Measurements from ENCODE around the gene NHLRC4.

Gene NHLRC4

DNA sequence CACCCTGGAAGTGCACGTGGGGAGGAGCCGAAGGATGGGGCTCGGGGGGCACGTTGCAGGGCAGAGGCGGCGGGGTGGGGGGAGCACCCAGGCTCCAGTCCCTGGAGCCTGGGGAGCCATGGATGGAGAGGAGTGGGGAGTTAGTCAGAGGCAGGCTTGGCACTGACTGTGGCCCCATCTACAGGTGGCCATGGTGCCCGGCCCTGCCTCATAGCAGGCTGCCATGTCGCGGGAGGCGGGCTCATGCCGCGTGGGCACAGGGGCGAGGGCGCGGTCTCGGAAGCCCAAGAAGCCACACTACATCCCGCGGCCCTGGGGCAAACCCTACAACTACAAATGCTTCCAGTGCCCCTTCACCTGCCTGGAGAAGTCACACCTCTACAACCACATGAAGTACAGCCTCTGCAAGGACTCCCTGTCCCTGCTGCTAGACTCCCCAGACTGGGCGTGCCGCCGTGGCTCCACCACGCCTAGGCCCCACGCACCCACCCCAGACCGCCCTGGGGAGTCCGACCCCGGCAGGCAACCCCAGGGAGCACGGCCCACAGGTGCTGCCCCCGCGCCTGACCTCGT lies 3.6 kb upstream of the NHLRC4 start:
- TF ChIP-seq, protein P1, sequence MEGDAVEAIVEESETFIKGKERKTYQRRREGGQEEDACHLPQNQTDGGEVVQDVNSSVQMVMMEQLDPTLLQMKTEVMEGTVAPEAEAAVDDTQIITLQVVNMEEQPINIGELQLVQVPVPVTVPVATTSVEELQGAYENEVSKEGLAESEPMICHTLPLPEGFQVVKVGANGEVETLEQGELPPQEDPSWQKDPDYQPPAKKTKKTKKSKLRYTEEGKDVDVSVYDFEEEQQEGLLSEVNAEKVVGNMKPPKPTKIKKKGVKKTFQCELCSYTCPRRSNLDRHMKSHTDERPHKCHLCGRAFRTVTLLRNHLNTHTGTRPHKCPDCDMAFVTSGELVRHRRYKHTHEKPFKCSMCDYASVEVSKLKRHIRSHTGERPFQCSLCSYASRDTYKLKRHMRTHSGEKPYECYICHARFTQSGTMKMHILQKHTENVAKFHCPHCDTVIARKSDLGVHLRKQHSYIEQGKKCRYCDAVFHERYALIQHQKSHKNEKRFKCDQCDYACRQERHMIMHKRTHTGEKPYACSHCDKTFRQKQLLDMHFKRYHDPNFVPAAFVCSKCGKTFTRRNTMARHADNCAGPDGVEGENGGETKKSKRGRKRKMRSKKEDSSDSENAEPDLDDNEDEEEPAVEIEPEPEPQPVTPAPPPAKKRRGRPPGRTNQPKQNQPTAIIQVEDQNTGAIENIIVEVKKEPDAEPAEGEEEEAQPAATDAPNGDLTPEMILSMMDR (IDR thresholded peaks at IDR 0.05; ENCODE audit: low read depth, low read length): no peak
- Histone ChIP-seq H3K4me1 (peaks cover 26% of the 10 kb centered on the region), H3K9me3 (no peaks in the 10 kb centered on the region), H3K4me3 (ENCODE audit: low read depth, low read length) (no peak overlapping the region), H3K27me3 (peaks cover 25% of the 10 kb centered on the region), H3K36me3 (no peaks in the 10 kb centered on the region)
- DNase-seq: no peak

GRCh38 chr16:564690-565418 lies 2.0 kb upstream of the NHLRC4 start:
- peaks cover 17% of the 10 kb centered on the region for H3K27me3 ChIP-seq

DNA sequence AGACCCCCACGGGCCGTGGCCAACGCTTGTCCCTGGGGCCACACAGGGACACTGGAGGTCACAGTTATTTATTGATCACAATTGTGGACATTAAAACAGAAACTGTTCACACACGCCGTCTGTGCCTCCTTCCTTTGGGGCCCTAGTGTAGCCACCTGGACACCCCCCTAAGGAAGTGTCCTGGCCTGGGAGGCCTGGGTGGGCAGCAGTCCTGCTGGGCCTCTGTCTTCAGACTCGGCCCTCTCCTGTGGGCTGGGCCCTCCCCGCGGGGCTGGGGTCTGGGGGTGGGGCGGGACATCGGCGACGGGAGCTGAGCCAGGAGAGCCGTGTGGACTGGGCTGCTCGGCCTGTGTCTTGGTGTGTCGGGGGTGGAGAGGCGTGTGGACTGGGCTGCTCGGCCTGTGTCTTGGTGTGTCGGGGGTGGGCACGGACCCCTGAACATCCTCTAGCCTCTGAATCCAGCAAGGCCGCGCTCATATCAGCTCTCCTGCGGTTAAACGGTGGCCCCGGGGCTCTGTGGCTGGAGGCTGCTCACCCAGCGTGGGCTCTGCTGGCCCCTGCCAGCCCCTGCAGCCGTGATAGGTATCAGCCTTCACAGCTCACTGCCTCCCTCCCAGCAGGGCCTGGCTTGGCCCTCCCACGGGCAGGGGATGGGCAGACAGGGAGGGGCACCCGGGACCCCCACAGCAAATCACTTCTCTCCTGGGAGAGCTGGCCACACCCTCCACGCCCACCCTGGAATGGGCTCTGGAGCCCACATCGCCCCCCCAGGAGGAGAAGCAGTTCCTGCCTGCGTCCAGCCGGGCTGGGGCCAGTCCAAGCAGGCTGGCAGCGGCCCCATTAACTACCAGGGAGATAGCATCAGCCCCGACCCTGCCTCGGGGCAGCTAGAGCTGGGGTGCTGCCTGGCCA lies 1.1 kb upstream of the NHLRC4 start:
- Histone ChIP-seq H3K4me1 (peaks cover 40% of the 10 kb centered on the region), H3K36me3 (no peaks in the 10 kb centered on the region), H3K9me3 (no peaks in the 10 kb centered on the region), H3K27me3 (peaks cover 9% of the 10 kb centered on the region), H3K4me3 (ENCODE audit: low read depth, low read length) (peak overlapping the region; percentile 44)
- TF ChIP-seq, protein P1 (IDR thresholded peaks at IDR 0.05; ENCODE audit: low read depth, low read length): no peak
- DNase-seq: peak; percentile 97

More at GRCh38 chr16:564690-565418, 2.0 kb upstream of the NHLRC4 start:
- Histone ChIP-seq H3K4me1 (peaks cover 40% of the 10 kb centered on the region), H3K36me3 (no peaks in the 10 kb centered on the region), H3K9me3 (no peaks in the 10 kb centered on the region), H3K4me3 (ENCODE audit: low read depth, low read length) (peak overlapping the region; percentile 36)
- DNase-seq: no peak
- TF ChIP-seq, protein P1 (IDR thresholded peaks at IDR 0.05; ENCODE audit: low read depth, low read length): no peak

GRCh38 chr16:567373-568256 lies 810 bp downstream of the NHLRC4 start:
- Histone ChIP-seq H3K9me3 (no peaks in the 10 kb centered on the region), H3K4me1 (peaks cover 47% of the 10 kb centered on the region), H3K27me3 (no peaks in the 10 kb centered on the region), H3K36me3 (0 out of 2 replicates have a peak, but pooled peaks cover 5% of the 10 kb centered on the region), H3K4me3 (ENCODE audit: low read depth, low read length) (peak overlapping the region; percentile 44)
- no peak for DNase-seq
- TF ChIP-seq, protein P1 (IDR thresholded peaks at IDR 0.05; ENCODE audit: low read depth, low read length): no peak

DNA sequence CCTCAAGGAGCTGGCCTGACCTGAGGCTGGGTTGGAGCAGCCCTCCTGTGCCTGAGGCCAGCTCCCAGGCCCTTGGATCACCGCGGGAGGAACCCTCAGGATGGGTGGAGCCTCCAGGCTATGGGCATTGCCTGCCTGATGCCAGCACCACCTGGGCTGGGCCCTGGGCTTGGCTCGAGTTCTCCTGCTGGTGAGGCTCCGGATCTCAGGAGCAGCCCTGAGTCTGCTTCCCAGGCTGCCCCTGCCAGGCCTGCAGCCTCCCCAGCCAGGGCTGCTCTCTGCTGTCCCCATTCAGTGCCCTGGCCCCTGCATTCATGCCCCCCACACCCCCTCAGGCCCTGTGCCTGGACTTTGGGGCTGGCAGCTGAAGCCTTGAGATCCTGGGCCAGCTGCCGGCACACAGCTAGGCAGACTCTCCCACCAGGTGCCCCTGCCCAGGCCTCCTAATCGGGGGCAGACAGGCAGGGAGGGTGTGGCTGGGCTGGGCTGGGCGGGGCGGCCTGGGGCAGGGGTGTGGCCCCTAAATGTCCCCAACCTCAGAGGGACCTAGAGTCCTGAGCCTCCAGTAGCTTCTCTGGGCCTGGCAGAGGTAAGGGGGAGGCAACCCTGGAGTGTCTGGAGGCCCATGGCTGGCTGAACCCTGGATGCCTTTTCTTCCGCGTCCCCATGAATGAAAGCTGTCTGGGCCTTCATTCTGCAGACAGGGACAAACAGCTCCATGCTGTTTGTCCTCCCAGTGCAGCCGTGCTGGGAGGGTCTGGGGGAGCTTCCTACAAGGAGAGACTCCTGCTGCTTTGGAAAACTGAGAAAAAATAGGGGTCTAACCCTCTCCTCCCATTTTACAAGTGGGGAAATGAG lies 1.8 kb downstream of the NHLRC4 start:
- peaks cover 13% of the 10 kb centered on the region; the same call in 1 of the 2 replicates for H3K36me3 ChIP-seq
- H3K4me1 ChIP-seq: peaks cover 47% of the 10 kb centered on the region
- TF ChIP-seq, protein P1 (IDR thresholded peaks at IDR 0.05; ENCODE audit: low read depth, low read length): no peak
- H3K27me3 ChIP-seq: no peaks in the 10 kb centered on the region
- no peaks in the 10 kb centered on the region for H3K9me3 ChIP-seq
- H3K4me3 ChIP-seq (ENCODE audit: low read depth, low read length): peak overlapping the region; percentile 54
- no peak for DNase-seq

All from BE2C (cell line).